ENCODE results near the gene SLC6A16. TPM values are rescaled to one million over a fixed set of nuclear protein-coding genes. Genes with fewer than 3 reads are reported as not detected.

The SLC6A16 gene
- total RNA-seq, 1 experiment from 2014 or later: 5.0 TPM

DNA sequence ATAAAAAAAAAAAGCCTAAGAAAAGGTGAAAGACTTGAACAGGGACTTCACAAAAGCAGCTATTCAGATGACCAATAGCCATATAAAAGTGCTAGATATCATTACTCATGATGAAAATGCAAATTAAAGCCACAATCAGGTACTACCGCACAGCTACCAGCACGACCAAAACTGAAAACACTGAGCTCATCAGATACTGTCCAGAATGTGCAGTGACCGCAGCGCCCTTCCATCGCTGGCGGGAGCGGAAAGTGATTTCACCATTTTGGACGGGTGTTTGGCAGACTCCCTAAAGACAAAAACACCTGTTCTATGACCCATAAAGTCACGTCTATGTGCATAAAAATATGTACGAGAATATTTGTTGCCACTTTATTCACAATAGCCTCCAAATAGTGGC is 60.7 kb downstream of the SLC6A16 start:
- CTCF ChIA-PET: no interaction called here
- Histone ChIP-seq H3K9me2 (ENCODE audit: insufficient read depth) (no peaks in the 10 kb centered on the region), H2AFZ (ENCODE audit: low read depth, low read length, poor library complexity, severe bottlenecking) (no peak overlapping the region), H3K4me1 (ENCODE audit: control insufficient read depth in 1 of 2, insufficient read depth in 2 of 2, low read length in 2 of 2) (no peaks in the 10 kb centered on the region), H4K20me1 (ENCODE audit: insufficient read depth) (no peaks in the 10 kb centered on the region), H3K79me2 (ENCODE audit: insufficient read depth, low read length) (no peaks in the 10 kb centered on the region), H3K36me3 (ENCODE audit: control insufficient read depth in 1 of 2, insufficient read depth in 2 of 2, low read length in 2 of 2) (no peaks in the 10 kb centered on the region), H3K9ac (ENCODE audit: low read length) (no peak overlapping the region), H3K4me2 (ENCODE audit: low read length) (no peak overlapping the region), H3K27ac (ENCODE audit: low read depth, low read length) (no peak overlapping the region), H3K4me3 (replicated peaks in 1 of 2; ENCODE audit: low read depth in 1 of 2, low read length in 2 of 2) (no peak overlapping the region), H3K9me3 (ENCODE audit: control insufficient read depth in 1 of 2, insufficient read depth in 1 of 2, low read depth in 1 of 2, low read length in 2 of 2) (peaks cover 11 to 18% of the 10 kb centered on the region in 2 experiments; a peak in 2 of 4 replicates), H3K27me3 (ENCODE audit: insufficient read depth, low read length) (no peaks in the 10 kb centered on the region)
- RAD21 ChIA-PET (ENCODE audit: low non-redundant PET in 1 of 2, low total read pairs in 2 of 2, uncharacterized antibody in 2 of 2, unreplicated experiment in 2 of 2): no interaction called here
- TF ChIP-seq EZH2 (IDR thresholded peaks at IDR 0.05): no peak
- TF ChIP-seq FOSL1 (IDR thresholded peaks at IDR 0.05; ENCODE audit: low read depth): no peak
- TF ChIP-seq, protein P1, sequence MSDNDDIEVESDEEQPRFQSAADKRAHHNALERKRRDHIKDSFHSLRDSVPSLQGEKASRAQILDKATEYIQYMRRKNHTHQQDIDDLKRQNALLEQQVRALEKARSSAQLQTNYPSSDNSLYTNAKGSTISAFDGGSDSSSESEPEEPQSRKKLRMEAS (IDR thresholded peaks at IDR 0.05): no peak
- TF ChIP-seq, protein P2, sequence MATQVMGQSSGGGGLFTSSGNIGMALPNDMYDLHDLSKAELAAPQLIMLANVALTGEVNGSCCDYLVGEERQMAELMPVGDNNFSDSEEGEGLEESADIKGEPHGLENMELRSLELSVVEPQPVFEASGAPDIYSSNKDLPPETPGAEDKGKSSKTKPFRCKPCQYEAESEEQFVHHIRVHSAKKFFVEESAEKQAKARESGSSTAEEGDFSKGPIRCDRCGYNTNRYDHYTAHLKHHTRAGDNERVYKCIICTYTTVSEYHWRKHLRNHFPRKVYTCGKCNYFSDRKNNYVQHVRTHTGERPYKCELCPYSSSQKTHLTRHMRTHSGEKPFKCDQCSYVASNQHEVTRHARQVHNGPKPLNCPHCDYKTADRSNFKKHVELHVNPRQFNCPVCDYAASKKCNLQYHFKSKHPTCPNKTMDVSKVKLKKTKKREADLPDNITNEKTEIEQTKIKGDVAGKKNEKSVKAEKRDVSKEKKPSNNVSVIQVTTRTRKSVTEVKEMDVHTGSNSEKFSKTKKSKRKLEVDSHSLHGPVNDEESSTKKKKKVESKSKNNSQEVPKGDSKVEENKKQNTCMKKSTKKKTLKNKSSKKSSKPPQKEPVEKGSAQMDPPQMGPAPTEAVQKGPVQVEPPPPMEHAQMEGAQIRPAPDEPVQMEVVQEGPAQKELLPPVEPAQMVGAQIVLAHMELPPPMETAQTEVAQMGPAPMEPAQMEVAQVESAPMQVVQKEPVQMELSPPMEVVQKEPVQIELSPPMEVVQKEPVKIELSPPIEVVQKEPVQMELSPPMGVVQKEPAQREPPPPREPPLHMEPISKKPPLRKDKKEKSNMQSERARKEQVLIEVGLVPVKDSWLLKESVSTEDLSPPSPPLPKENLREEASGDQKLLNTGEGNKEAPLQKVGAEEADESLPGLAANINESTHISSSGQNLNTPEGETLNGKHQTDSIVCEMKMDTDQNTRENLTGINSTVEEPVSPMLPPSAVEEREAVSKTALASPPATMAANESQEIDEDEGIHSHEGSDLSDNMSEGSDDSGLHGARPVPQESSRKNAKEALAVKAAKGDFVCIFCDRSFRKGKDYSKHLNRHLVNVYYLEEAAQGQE (IDR thresholded peaks at IDR 0.05; ENCODE audit: low read depth): no peak
- no peak for TF ChIP-seq TCF7L2 (IDR thresholded peaks at IDR 0.05; ENCODE audit: borderline replicate concordance, extremely low read depth, insufficient read depth, insufficient read length)
- TF ChIP-seq SIN3A (IDR thresholded peaks at IDR 0.05; ENCODE audit: low read depth): no peak
- ATAC-seq (no peak), DNase-seq (ENCODE audit: low read depth, low spot score) (no peak)
- BruUV-seq (replicated peaks): no TSS peak
- intact Hi-C loops (cut with micrococcal nuclease): no loop called here
- POLR2A ChIA-PET: no interaction called here

DNA sequence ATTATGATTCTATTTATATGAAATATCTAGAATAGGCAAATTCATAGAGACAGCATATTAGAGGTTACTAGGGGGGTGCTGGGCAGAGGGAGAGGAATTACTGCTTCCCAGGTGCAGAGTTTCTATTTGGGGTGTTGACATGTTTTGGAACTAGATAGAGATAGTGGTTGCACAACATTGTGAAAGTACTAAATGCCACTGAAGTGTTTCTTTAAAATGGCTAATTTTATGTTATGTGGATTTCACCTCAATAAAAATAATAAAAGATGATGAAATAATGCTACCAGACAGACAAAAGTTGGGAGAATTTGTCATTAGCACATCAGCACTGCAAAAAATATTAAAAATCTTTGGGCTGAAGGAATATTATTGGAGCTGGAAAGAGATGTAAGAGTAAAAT is 63.4 kb downstream of the SLC6A16 start:
- Histone ChIP-seq H3K27me3 (ENCODE audit: insufficient read depth, low read length) (no peaks in the 10 kb centered on the region), H3K27ac (ENCODE audit: low read depth, low read length) (no peak overlapping the region), H3K4me1 (ENCODE audit: control insufficient read depth in 1 of 2, insufficient read depth in 2 of 2, low read length in 2 of 2) (no peaks in the 10 kb centered on the region), H3K4me3 (replicated peaks in 1 of 2; ENCODE audit: low read depth in 1 of 2, low read length in 2 of 2) (no peak overlapping the region), H3K9ac (ENCODE audit: low read length) (no peak overlapping the region), H2AFZ (ENCODE audit: low read depth, low read length, poor library complexity, severe bottlenecking) (no peak overlapping the region), H3K79me2 (ENCODE audit: insufficient read depth, low read length) (no peaks in the 10 kb centered on the region), H3K9me3 (ENCODE audit: control insufficient read depth in 1 of 2, insufficient read depth in 1 of 2, low read depth in 1 of 2, low read length in 2 of 2) (peaks cover 10 to 16% of the 10 kb centered on the region in 2 experiments; a peak in 2 of 4 replicates), H3K36me3 (ENCODE audit: control insufficient read depth in 1 of 2, insufficient read depth in 2 of 2, low read length in 2 of 2) (no peaks in the 10 kb centered on the region), H3K9me2 (ENCODE audit: insufficient read depth) (no peaks in the 10 kb centered on the region), H3K4me2 (ENCODE audit: low read length) (no peak overlapping the region), H4K20me1 (ENCODE audit: insufficient read depth) (no peaks in the 10 kb centered on the region)
- RAD21 ChIA-PET (ENCODE audit: low non-redundant PET in 1 of 2, low total read pairs in 2 of 2, uncharacterized antibody in 2 of 2, unreplicated experiment in 2 of 2): no interaction called here
- TF ChIP-seq, protein P3, sequence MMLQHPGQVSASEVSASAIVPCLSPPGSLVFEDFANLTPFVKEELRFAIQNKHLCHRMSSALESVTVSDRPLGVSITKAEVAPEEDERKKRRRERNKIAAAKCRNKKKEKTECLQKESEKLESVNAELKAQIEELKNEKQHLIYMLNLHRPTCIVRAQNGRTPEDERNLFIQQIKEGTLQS (IDR thresholded peaks at IDR 0.05): no peak
- no peak for TF ChIP-seq SP1 (IDR thresholded peaks at IDR 0.05; ENCODE audit: low read depth)
- DNase-seq (ENCODE audit: low read depth, low spot score): no peak
- POLR2A ChIA-PET: no interaction called here
- CTCF ChIA-PET: no interaction called here
- intact Hi-C loops (cut with micrococcal nuclease): no loop called here
- ATAC-seq: no peak
- BruUV-seq (replicated peaks): no TSS peak

Data from HCT116 (cell line).